HepG2 (cell line): Measurements from ENCODE around the gene SOWAHB. TPM values are rescaled to one million over a fixed set of nuclear protein-coding genes. Genes with fewer than 3 reads are reported as not detected.

Experiments
- ATAC-seq: fragments of 200-7000 bp; cut with Tn5 transposase; 3 replicates; pipeline ENCODE4 v1.9.1; 2020; ENCODE audit warnings: mild to moderate bottlenecking, moderate library complexity
- BruUV-seq: library from RNA; stranded (reverse); fragments of 400-500 nt; replicated peaks from 2 replicates; lab custom pipeline; 2021; lab: Mats Ljungman, UMichigan
- CTCF ChIA-PET: fragments of 300-600 bp; formaldehyde crosslinking; extraction: SDS; loops from one replicate; lab custom pipeline; 2021; ENCODE audit warnings: low total read pairs, inconsistent platforms, low intra/inter-chr PET ratio; lab: Yijun Ruan, JAX
- POLR2A ChIA-PET: fragments of 350-600 bp; sonication (Branson Sonifier 250); formaldehyde crosslinking; loops from one replicate; lab custom pipeline; 2020; ENCODE audit warnings: antibody characterized with exemption, inconsistent platforms; lab: Yijun Ruan, JAX
- DNase-seq: peaks from one replicate; pipeline ENCODE4 v3.0.0-alpha.2; 2015; ENCODE audit warnings: low spot score
- FAIRE-seq: peaks from 3 replicates; lab custom pipeline; 2011; peaks lifted over from hg19 to GRCh38; lab: Jason Lieb, UNC
- H2AFZ ChIP-seq: one replicate; pipeline ENCODE4 v1.6.1; 2011; ENCODE audit warnings: low read length, inconsistent platforms
- H3K27ac ChIP-seq: fragments of 300-600 bp; 3 replicates; pipeline ENCODE4 v1.8.0; 2011; ENCODE audit warnings: mixed run types, mild to moderate bottlenecking, mixed read lengths, low read length, inconsistent platforms; ENCODE audit not compliant: insufficient read depth; ENCODE audit errors: extremely low read length
- H3K27me3 ChIP-seq, 2 experiments: fragments of 200-600 bp in 1 of 2; 2 replicates in 1 of 2; 3 replicates in 1 of 2; pipeline versions ENCODE4 v1.6.0 to v1.8.0; 2011; ENCODE audit warnings: low read length in 2 of 2, mild to moderate bottlenecking in 2 of 2, moderate library complexity in 2 of 2, inconsistent platforms in 1 of 2; ENCODE audit not compliant: insufficient read depth in 2 of 2, control insufficient read depth in 1 of 2
- H3K36me3 ChIP-seq, 2 experiments: fragments of 200-600 bp in 1 of 2; replicated peaks in 1 of 2; 2 replicates in 1 of 2; 3 replicates in 1 of 2; pipeline versions ENCODE4 v1.5.1 to v1.8.0; 2011; ENCODE audit warnings: low read length in 2 of 2, inconsistent platforms in 1 of 2; ENCODE audit not compliant: insufficient read depth in 2 of 2, control insufficient read depth in 1 of 2
- H3K4me1 ChIP-seq: 2 replicates; pipeline ENCODE4 v1.5.1; 2012; ENCODE audit warnings: low read length, inconsistent platforms; ENCODE audit not compliant: insufficient read depth
- H3K4me2 ChIP-seq: 2 replicates; pipeline ENCODE4 v1.6.0; 2011; ENCODE audit warnings: low read depth, low read length, inconsistent platforms
- H3K4me3 ChIP-seq, 3 experiments: fragments of 200-600 bp in 1 of 3; sonication (generic), shearing (Covaris generic) in 1 of 3; replicated peaks in 1 of 3; 2 replicates each; pipeline ENCODE4 v1.5.1; 2011 to 2016; ENCODE audit warnings: low read length in 3 of 3, inconsistent platforms in 2 of 3, low read depth in 2 of 3, mild to moderate bottlenecking in 2 of 3, control low read depth in 1 of 3, mixed read lengths in 1 of 3; ENCODE audit not compliant: insufficient read depth in 1 of 3
- H3K79me2 ChIP-seq: one replicate; pipeline ENCODE4 v1.6.1; 2011; ENCODE audit warnings: low read length, inconsistent platforms; ENCODE audit not compliant: insufficient read depth
- H3K9ac ChIP-seq: 2 replicates; pipeline ENCODE4 v1.6.0; 2011; ENCODE audit warnings: mild to moderate bottlenecking, low read depth, low read length, inconsistent platforms; ENCODE audit not compliant: insufficient read depth
- H3K9me3 ChIP-seq: 2 replicates; pipeline ENCODE4 v1.5.1; 2012; ENCODE audit warnings: mild to moderate bottlenecking, low read length
- H4K20me1 ChIP-seq: 2 replicates; pipeline ENCODE4 v1.6.0; 2011; ENCODE audit warnings: inconsistent platforms, mild to moderate bottlenecking, low read length, moderate library complexity; ENCODE audit not compliant: insufficient read depth
- CENPT ChIP-seq: sonication (generic); formaldehyde crosslinking; IDR thresholded peaks from 2 replicates; pipeline ENCODE4 v1.8.0; 2022; ENCODE audit warnings: low read depth, mild to moderate bottlenecking, moderate library complexity, missing genetic modification reagents
- ESRRA ChIP-seq: sonication (generic); formaldehyde crosslinking; IDR thresholded peaks from 2 replicates; pipeline ENCODE4 v1.5.1; 2020; ENCODE audit warnings: mild to moderate bottlenecking, low read depth, missing genetic modification reagents
- EZH2 ChIP-seq: conservative IDR thresholded peaks from 2 replicates; pipeline ENCODE4 v1.6.1; 2012; ENCODE audit warnings: mild to moderate bottlenecking, low read depth, low read length, moderate library complexity
- NR2C2 ChIP-seq: sonication (generic); formaldehyde crosslinking; IDR thresholded peaks from 2 replicates; pipeline ENCODE4 v1.4.0; 2020; ENCODE audit warnings: missing genetic modification reagents, mild to moderate bottlenecking, moderate library complexity, borderline replicate concordance
- NR2F1 ChIP-seq, 2 experiments: fragments of 450-650 bp in 1 of 2; formaldehyde crosslinking in 1 of 2; IDR thresholded peaks; 2 replicates each; pipeline versions ENCODE4 v1.5.0 to v1.6.1; 2016 to 2020; ENCODE audit warnings: mild to moderate bottlenecking in 1 of 2, missing compliant biosample characterization in 1 of 2, missing genetic modification reagents in 1 of 2, moderate library complexity in 1 of 2
- PITX1 ChIP-seq: sonication (generic); formaldehyde crosslinking; IDR thresholded peaks from 2 replicates; pipeline ENCODE4 v1.5.1; 2020; ENCODE audit warnings: mild to moderate bottlenecking, missing genetic modification reagents
- TARDBP ChIP-seq: sonication (generic); formaldehyde crosslinking; IDR thresholded peaks from 2 replicates; pipeline ENCODE4 v1.8.0; 2022; ENCODE audit warnings: mild to moderate bottlenecking, missing genetic modification reagents
- ZBTB3 ChIP-seq: sonication (generic); formaldehyde crosslinking; IDR thresholded peaks from 2 replicates; pipeline ENCODE4 v1.4.0; 2020; ENCODE audit warnings: low read depth, mild to moderate bottlenecking, moderate library complexity, missing genetic modification reagents, borderline replicate concordance
- ZBTB7B ChIP-seq: sonication (generic); formaldehyde crosslinking; IDR thresholded peaks from 2 replicates; pipeline ENCODE4 v1.4.0; 2020; ENCODE audit warnings: missing genetic modification reagents
- ZNF292 ChIP-seq: sonication (generic); formaldehyde crosslinking; IDR thresholded peaks from 2 replicates; pipeline ENCODE4 v1.8.1; 2022; ENCODE audit warnings: mild to moderate bottlenecking, low read depth, missing genetic modification reagents, borderline replicate concordance
- ZNF562 ChIP-seq: sonication (generic); formaldehyde crosslinking; IDR thresholded peaks from 2 replicates; pipeline ENCODE4 v1.8.0; 2022; ENCODE audit warnings: missing genetic modification reagents, borderline replicate concordance
- ZNF883 ChIP-seq: sonication (generic); formaldehyde crosslinking; IDR thresholded peaks from 2 replicates; pipeline ENCODE4 v1.5.1; 2020; ENCODE audit warnings: mild to moderate bottlenecking, missing genetic modification reagents; ENCODE audit errors: not compliant biosample characterization
- WGBS: methylation state at CpG from one replicate; pipeline ENCODE4 v1.1.6; 2017; ENCODE audit warnings: low lambda C conversion rate; 5-methylcytosine and 5-hydroxymethylcytosine counted together
- in situ Hi-C: cut with HindIII; loops from 2 replicates; pipeline ENCODE4 v1.10.0; 2017; ENCODE audit warnings: low pct_unique_long_range_greater_than_20kb; ENCODE audit not compliant: extremely low pct_ligation_motif_present
- intact Hi-C: fragments of 100-400 bp; cut with micrococcal nuclease; formaldehyde crosslinking; loops from one replicate; pipeline ENCODE4 v1.10.0; 2022; ENCODE audit not compliant: unreplicated experiment
- polyA plus RNA-seq, 8 experiments: library from polyadenylated mRNA; depleted of rRNA in 3 of 8; stranded (reverse) in 7 of 8; unstranded in 1 of 8; fragments of >200 nt; fragmentation: Illumina TruSeq in 4 of 8; extraction: Trizol in 4 of 8; gene quantifications; 2 replicates each; pipeline versions ENCODE4 v1.2.1 to v1.2.3, GENCODE V29; 2011 to 2016; ENCODE audit warnings: low read depth in 4 of 8, missing spikeins in 1 of 8, mixed read lengths in 1 of 8; ENCODE audit not compliant: insufficient read depth in 1 of 8
- total RNA-seq, 5 experiments: library from RNA; depleted of rRNA; stranded (reverse); fragments of >200 nt; fragmentation: Illumina TruSeq; extraction: Trizol; gene quantifications; 2 replicates each; pipeline ENCODE4 v1.2.3, GENCODE V29; 2016; ENCODE audit warnings: low read depth in 1 of 5
- TF ChIP-seq, protein P1 (sequence below): sonication (generic); formaldehyde crosslinking; IDR thresholded peaks from 2 replicates; pipeline ENCODE4 v1.4.0; 2020; ENCODE audit warnings: low read depth, missing genetic modification reagents
- TF ChIP-seq, protein P2 (sequence below): IDR thresholded peaks from 2 replicates; pipeline ENCODE4 v1.6.1; 2016; ENCODE audit warnings: mild to moderate bottlenecking

Gene SOWAHB
- total and polyA plus RNA-seq, 2 of the 13 experiments (the other 11 are each of a cell fraction or from before 2014, with no cell fraction given): 0.12 to 0.51 TPM

DNA sequence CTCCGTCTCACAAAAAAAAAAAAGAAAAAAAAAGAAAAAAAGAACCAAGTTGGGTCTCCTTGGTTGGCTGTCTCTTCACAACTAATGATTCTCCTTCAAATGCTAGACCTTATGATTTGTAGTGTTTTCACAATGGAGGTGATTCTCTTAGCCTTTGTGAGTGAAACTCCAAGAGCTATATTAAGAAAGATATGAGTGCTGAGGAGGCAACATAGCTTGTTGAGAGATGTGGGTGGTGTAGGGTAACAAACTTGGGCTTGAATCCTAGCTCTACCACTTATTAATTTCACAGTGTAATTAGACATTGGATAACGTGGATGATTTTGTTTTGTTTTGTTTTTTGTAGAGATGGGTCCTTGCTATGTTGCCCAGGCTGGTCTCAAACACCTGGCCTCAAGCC lies 41.2 kb upstream of the SOWAHB start:
- in situ Hi-C loops (no loop called here), intact Hi-C loops (no loop called here)
- no peak for ATAC-seq
- Histone ChIP-seq H3K9me3 (no peaks in the 10 kb centered on the region), H3K27ac (no peak overlapping the region), H3K4me1 (no peaks in the 10 kb centered on the region), H3K4me3 (no peak overlapping the region), H3K9ac (no peak overlapping the region), H4K20me1 (no peaks in the 10 kb centered on the region), H3K4me2 (no peak overlapping the region), H3K36me3 (no peaks in the 10 kb centered on the region), H3K79me2 (no peaks in the 10 kb centered on the region), H3K27me3 (no peaks in the 10 kb centered on the region), H2AFZ (no peak overlapping the region)
- WGBS: 89% methylated on average over 2 of the region's 2 CpGs
- POLR2A ChIA-PET: no interaction called here
- FAIRE-seq: no peak
- no TSS peak for BruUV-seq
- no peak for TF ChIP-seq CENPT (CRISPR knock-in tag)
- TF ChIP-seq NR2C2 (CRISPR knock-in tag): no peak
- no peak for TF ChIP-seq ZNF562
- TF ChIP-seq EZH2: no peak
- TF ChIP-seq NR2F1 (CRISPR knock-in tag; IDR thresholded peaks at IDR 0.05): no peak
- no peak for TF ChIP-seq ESRRA (CRISPR knock-in tag)
- TF ChIP-seq, protein P1, sequence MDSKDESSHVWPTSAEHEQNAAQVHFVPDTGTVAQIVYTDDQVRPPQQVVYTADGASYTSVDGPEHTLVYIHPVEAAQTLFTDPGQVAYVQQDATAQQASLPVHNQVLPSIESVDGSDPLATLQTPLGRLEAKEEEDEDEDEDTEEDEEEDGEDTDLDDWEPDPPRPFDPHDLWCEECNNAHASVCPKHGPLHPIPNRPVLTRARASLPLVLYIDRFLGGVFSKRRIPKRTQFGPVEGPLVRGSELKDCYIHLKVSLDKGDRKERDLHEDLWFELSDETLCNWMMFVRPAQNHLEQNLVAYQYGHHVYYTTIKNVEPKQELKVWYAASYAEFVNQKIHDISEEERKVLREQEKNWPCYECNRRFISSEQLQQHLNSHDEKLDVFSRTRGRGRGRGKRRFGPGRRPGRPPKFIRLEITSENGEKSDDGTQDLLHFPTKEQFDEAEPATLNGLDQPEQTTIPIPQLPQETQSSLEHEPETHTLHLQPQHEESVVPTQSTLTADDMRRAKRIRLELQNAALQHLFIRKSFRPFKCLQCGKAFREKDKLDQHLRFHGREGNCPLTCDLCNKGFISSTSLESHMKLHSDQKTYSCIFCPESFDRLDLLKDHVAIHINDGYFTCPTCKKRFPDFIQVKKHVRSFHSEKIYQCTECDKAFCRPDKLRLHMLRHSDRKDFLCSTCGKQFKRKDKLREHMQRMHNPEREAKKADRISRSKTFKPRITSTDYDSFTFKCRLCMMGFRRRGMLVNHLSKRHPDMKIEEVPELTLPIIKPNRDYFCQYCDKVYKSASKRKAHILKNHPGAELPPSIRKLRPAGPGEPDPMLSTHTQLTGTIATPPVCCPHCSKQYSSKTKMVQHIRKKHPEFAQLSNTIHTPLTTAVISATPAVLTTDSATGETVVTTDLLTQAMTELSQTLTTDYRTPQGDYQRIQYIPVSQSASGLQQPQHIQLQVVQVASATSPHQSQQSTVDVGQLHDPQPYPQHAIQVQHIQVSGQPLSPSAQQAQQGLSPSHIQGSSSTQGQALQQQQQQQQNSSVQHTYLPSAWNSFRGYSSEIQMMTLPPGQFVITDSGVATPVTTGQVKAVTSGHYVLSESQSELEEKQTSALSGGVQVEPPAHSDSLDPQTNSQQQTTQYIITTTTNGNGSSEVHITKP: no peak
- no peak for TF ChIP-seq PITX1 (CRISPR knock-in tag)
- no peak for TF ChIP-seq ZBTB3 (CRISPR knock-in tag)
- TF ChIP-seq ZNF292 (CRISPR knock-in tag): no peak
- no peak for TF ChIP-seq TARDBP (CRISPR knock-in tag)
- no peak for TF ChIP-seq ZBTB7B
- no peak for TF ChIP-seq ZNF883 (CRISPR knock-in tag)
- TF ChIP-seq, protein P2, sequence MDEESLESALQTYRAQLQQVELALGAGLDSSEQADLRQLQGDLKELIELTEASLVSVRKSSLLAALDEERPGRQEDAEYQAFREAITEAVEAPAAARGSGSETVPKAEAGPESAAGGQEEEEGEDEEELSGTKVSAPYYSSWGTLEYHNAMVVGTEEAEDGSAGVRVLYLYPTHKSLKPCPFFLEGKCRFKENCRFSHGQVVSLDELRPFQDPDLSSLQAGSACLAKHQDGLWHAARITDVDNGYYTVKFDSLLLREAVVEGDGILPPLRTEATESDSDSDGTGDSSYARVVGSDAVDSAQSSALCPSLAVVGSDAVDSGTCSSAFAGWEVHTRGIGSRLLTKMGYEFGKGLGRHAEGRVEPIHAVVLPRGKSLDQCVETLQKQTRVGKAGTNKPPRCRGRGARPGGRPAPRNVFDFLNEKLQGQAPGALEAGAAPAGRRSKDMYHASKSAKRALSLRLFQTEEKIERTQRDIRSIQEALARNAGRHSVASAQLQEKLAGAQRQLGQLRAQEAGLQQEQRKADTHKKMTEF (CRISPR knock-in tag): no peak
- no peak for DNase-seq
- CTCF ChIA-PET: no interaction called here
